Cerebellar cortex (tissue), 1 donor: ENCODE data around the gene DUSP1.
A peak's percentile ranks its signal among the peaks of the same experiment; 100 is the strongest.

Source experiments
- DNase-seq: peaks from one replicate; pipeline ENCODE4 v3.0.0-alpha.2; 2015; ENCODE audit warnings: low spot score

DUSP1 gene

GRCh38 chr5:172777881-172778814 is 7.2 kb upstream of the DUSP1 start:
- no peak for DNase-seq

- no peak for DNase-seq
Observed at GRCh38 chr5:172776235-172776594, 5.2 kb upstream of the DUSP1 start.

GRCh38 chr5:172775326-172776234 is 4.6 kb upstream of the DUSP1 start:
- no peak for DNase-seq

- DNase-seq: no peak
Observed at GRCh38 chr5:172774561-172775315, 3.7 kb upstream of the DUSP1 start.

- DNase-seq: no peak
Observed at GRCh38 chr5:172773481-172774469, 2.8 kb upstream of the DUSP1 start.

GRCh38 chr5:172772112-172772906 is 1.3 kb upstream of the DUSP1 start:
- peak; percentile 66 for DNase-seq

- peak; percentile 69 for DNase-seq
Observed at GRCh38 chr5:172771439-172772111, 580 bp upstream of the DUSP1 start.

GRCh38 chr5:172770374-172770674 is 671 bp downstream of the DUSP1 start:
- no peak for DNase-seq

- peak; percentile 53 for DNase-seq
Observed at GRCh38 chr5:172769616-172770373, 1.2 kb downstream of the DUSP1 start.

GRCh38 chr5:172769342-172769615 is 1.7 kb downstream of the DUSP1 start:
- no peak for DNase-seq

- peak; percentile 47 for DNase-seq
Observed at GRCh38 chr5:172768573-172769341, 2.2 kb downstream of the DUSP1 start.

- no peak for DNase-seq
Observed at GRCh38 chr5:172768098-172768572, 2.9 kb downstream of the DUSP1 start.

- DNase-seq: peak; percentile 94
Observed at GRCh38 chr5:172766287-172767108, 4.5 kb downstream of the DUSP1 start.

GRCh38 chr5:172765766-172766286 is 5.2 kb downstream of the DUSP1 start:
- DNase-seq: no peak

GRCh38 chr5:172764861-172765765 is 5.9 kb downstream of the DUSP1 start:
- peak; percentile 100 for DNase-seq

GRCh38 chr5:172763120-172763464 is 7.9 kb downstream of the DUSP1 start:
- no peak for DNase-seq
